Body of pancreas (tissue), 4 donors: ENCODE results near the gene PPM1K. TPM values are rescaled to one million over a fixed set of nuclear protein-coding genes. Genes with fewer than 3 reads are reported as not detected.

Source experiments
- ATAC-seq: fragments of 150-250 bp; one replicate; pipeline ENCODE4 v1.9.1; 2016
- DNase-seq, 4 donors: peaks; one replicate each; pipeline ENCODE4 v3.0.0-alpha.2; 2019
- H3K27ac ChIP-seq, 4 donors: fragments of 200-600 bp; sonication (generic); 1 replicate in 3 of 4; 2 replicates in 1 of 4; pipeline versions ENCODE4 v1.5.1 to v1.6.1; 2016 to 2019; ENCODE audit warnings: mild to moderate bottlenecking in 1 of 4, mixed read lengths in 1 of 4, moderate library complexity in 1 of 4
- H3K27me3 ChIP-seq, 2 donors: fragments of 200-600 bp; sonication (generic); one replicate each; pipeline ENCODE4 v1.6.0; 2016; ENCODE audit warnings: mild to moderate bottlenecking in 1 of 2
- H3K36me3 ChIP-seq, 2 donors: fragments of 200-600 bp; sonication (generic); replicated peaks in 1 of 2; 2 replicates each; pipeline ENCODE4 v1.5.1; 2016; ENCODE audit warnings: low read depth in 2 of 2; ENCODE audit not compliant: insufficient read depth in 1 of 2
- H3K4me1 ChIP-seq: fragments of 200-600 bp; sonication (generic); one replicate; pipeline ENCODE4 v1.6.0; 2016
- H3K4me3 ChIP-seq, 2 donors: fragments of 200-600 bp; sonication (generic); 1 replicate in 1 of 2; 2 replicates in 1 of 2; pipeline ENCODE4 v1.5.1; 2016 to 2019
- H3K9me3 ChIP-seq, 3 donors: fragments of 200-600 bp; sonication (generic); 1 replicate in 2 of 3; 2 replicates in 1 of 3; pipeline ENCODE4 v1.5.1; 2016
- CTCF ChIP-seq, 7 experiments: fragments of 450-650 bp in 4 of 7; fragments of 200-600 bp in 3 of 7; sonication (generic) in 3 of 7; IDR thresholded peaks; one replicate each; pipeline ENCODE4 v1.5.1; 2016 to 2019; ENCODE audit warnings: antibody characterized with exemption in 7 of 7
- POLR2A ChIP-seq, 3 donors: fragments of 450-650 bp; IDR thresholded peaks; one replicate each; pipeline ENCODE4 v1.6.1; 2016; ENCODE audit warnings: antibody characterized with exemption in 3 of 3, mild to moderate bottlenecking in 2 of 3
- WGBS, 2 donors: methylation state at CpG; one replicate each; pipeline ENCODE4 v1.1.5; 2017; 5-methylcytosine and 5-hydroxymethylcytosine counted together
- intact Hi-C: fragments of 100-400 bp; cut with DNase I; formaldehyde crosslinking; loops from one replicate; pipeline ENCODE4 v1.15.1; 2023
- total RNA-seq, 2 donors: library from RNA; depleted of rRNA; stranded (reverse); fragments of >200 nt; gene quantifications; one replicate each; pipeline ENCODE4 v1.1.0, GENCODE V29; 2016

The PPM1K gene
- total RNA-seq, 2 donors from 2014 or later: 29.3 to 56.4 TPM

- DNase-seq: no peak
- H3K4me1 ChIP-seq: peaks cover 13% of the 10 kb centered on the region
- no peak overlapping the region for H3K27ac ChIP-seq
- 87 to 88% methylated on average over 4 of the region's 4 CpGs for WGBS, 2 donors
- no peaks in the 10 kb centered on the region for H3K27me3 ChIP-seq
- no peaks in the 10 kb centered on the region for H3K36me3 ChIP-seq
- H3K9me3 ChIP-seq: no peaks in the 10 kb centered on the region
- TF ChIP-seq POLR2A (IDR thresholded peaks at IDR 0.05) (no peak), CTCF (IDR thresholded peaks at IDR 0.05) (no peak)
- no peak overlapping the region for H3K4me3 ChIP-seq
- no peak for ATAC-seq
- intact Hi-C loops: loop anchor here (10.0 kb wide), 1 partner anchor 362 kb away; no protein-coding TSS in a partner anchor
These were observed 67.2 kb downstream of the PPM1K start for GRCh38 chr4:88217169-88217568.

- WGBS, 2 donors: 9 to 11% methylated on average over 6 of the region's 6 CpGs
- H3K27me3 ChIP-seq: no peaks in the 10 kb centered on the region
- H3K4me1 ChIP-seq: peaks cover 13% of the 10 kb centered on the region
- H3K36me3 ChIP-seq: no peaks in the 10 kb centered on the region
- peak; percentile 97 for ATAC-seq
- H3K4me3 ChIP-seq: no peak overlapping the region
- intact Hi-C loops: loop anchor here (10.0 kb wide), 1 partner anchor 362 kb away; no protein-coding TSS in a partner anchor
- peak overlapping the region in 3 of 4 donors; percentile 10 to 49 (median 17) for H3K27ac ChIP-seq
- H3K9me3 ChIP-seq: no peaks in the 10 kb centered on the region
- peak; percentile 75 to 91 (median 85) for DNase-seq
- TF ChIP-seq CTCF (IDR thresholded peaks at IDR 0.05): peak in 1 of 7 experiments; percentile 11
- no peak for TF ChIP-seq POLR2A (IDR thresholded peaks at IDR 0.05)
These were observed 68.0 kb downstream of the PPM1K start for GRCh38 chr4:88216395-88216794.

GRCh38 chr4:88215351-88215750, 69.0 kb downstream of the PPM1K start:
- Histone ChIP-seq H3K36me3 (no peaks in the 10 kb centered on the region), H3K4me3 (no peak overlapping the region), H3K9me3 (no peaks in the 10 kb centered on the region), H3K27me3 (no peaks in the 10 kb centered on the region), H3K27ac (no peak overlapping the region), H3K4me1 (peaks cover 13% of the 10 kb centered on the region)
- ATAC-seq (no peak), DNase-seq (no peak)
- intact Hi-C loops: loop anchor here (10.0 kb wide), 1 partner anchor 361 kb away; no protein-coding TSS in a partner anchor
- 82 to 87% methylated on average over 2 of the region's 2 CpGs for WGBS, 2 donors
- TF ChIP-seq CTCF (IDR thresholded peaks at IDR 0.05) (no peak), POLR2A (IDR thresholded peaks at IDR 0.05) (no peak)

- intact Hi-C loops: loop anchor here (5.0 to 10.0 kb wide), 2 partner anchors 175 to 357 kb away; no protein-coding TSS in a partner anchor
- Histone ChIP-seq H3K9me3 (no peaks in the 10 kb centered on the region), H3K36me3 (no peaks in the 10 kb centered on the region), H3K27me3 (no peaks in the 10 kb centered on the region), H3K4me3 (no peak overlapping the region), H3K4me1 (peaks cover 13% of the 10 kb centered on the region), H3K27ac (no peak overlapping the region)
- ATAC-seq (no peak), DNase-seq (no peak)
- no peak for TF ChIP-seq POLR2A (IDR thresholded peaks at IDR 0.05)
- peak in 1 of 7 experiments; percentile 1 for TF ChIP-seq CTCF (IDR thresholded peaks at IDR 0.05)
- WGBS, 2 donors: 30 to 37% methylated on average over 4 of the region's 4 CpGs
These were observed 72.2 kb downstream of the PPM1K start for GRCh38 chr4:88212253-88212561.
